HepG2 (cell line): ENCODE results near the gene PATZ1. TPM values are rescaled to one million over a fixed set of nuclear protein-coding genes. Genes with fewer than 3 reads are reported as not detected.

Source experiments
- FLYWCH1 ChIP-seq: sonication (generic); formaldehyde crosslinking; IDR thresholded peaks from 2 replicates; pipeline ENCODE4 v1.8.1; 2023; ENCODE audit warnings: mild to moderate bottlenecking, missing genetic modification reagents
- FOXM1 ChIP-seq: sonication (generic); formaldehyde crosslinking; IDR thresholded peaks from 2 replicates; pipeline ENCODE4 v1.5.0; 2020; ENCODE audit warnings: missing genetic modification reagents
- HNF4G ChIP-seq, 2 experiments: sonication (generic) in 1 of 2; formaldehyde crosslinking in 1 of 2; IDR thresholded peaks; 2 replicates each; pipeline versions ENCODE4 v1.4.0 to v1.6.1; 2011 to 2020; ENCODE audit warnings: borderline replicate concordance in 2 of 2, low read depth in 2 of 2, mild to moderate bottlenecking in 2 of 2, low read length in 1 of 2, missing genetic modification reagents in 1 of 2, moderate library complexity in 1 of 2
- IRF1 ChIP-seq: sonication (generic); formaldehyde crosslinking; IDR thresholded peaks from 2 replicates; pipeline ENCODE4 v1.4.0; 2020; ENCODE audit warnings: low read depth, mild to moderate bottlenecking, missing genetic modification reagents
- IRF2 ChIP-seq: IDR thresholded peaks from 2 replicates; pipeline ENCODE4 v1.6.1; 2018; ENCODE audit warnings: missing genetic modification reagents, missing compliant biosample characterization
- MAF1 ChIP-seq: sonication (generic); formaldehyde crosslinking; IDR thresholded peaks from 2 replicates; pipeline ENCODE4 v1.5.0; 2020; ENCODE audit warnings: missing genetic modification reagents, borderline replicate concordance
- MAZ ChIP-seq, 2 experiments: sonication (generic) in 1 of 2; formaldehyde crosslinking in 1 of 2; IDR thresholded peaks; 2 replicates each; pipeline versions ENCODE4 v1.5.0 to v1.6.1; 2012 to 2020; ENCODE audit warnings: low read depth in 2 of 2, mild to moderate bottlenecking in 2 of 2, borderline replicate concordance in 1 of 2, improper control_type of control experiment in 1 of 2, low read length in 1 of 2, missing genetic modification reagents in 1 of 2, moderate library complexity in 1 of 2
- PRMT3 ChIP-seq: sonication (generic); formaldehyde crosslinking; IDR thresholded peaks from 2 replicates; pipeline ENCODE4 v1.8.1; 2022; ENCODE audit warnings: low read depth, mild to moderate bottlenecking, moderate library complexity, missing genetic modification reagents, borderline replicate concordance
- SAFB2 ChIP-seq: sonication (generic); formaldehyde crosslinking; IDR thresholded peaks from 2 replicates; pipeline ENCODE4 v1.5.1; 2020; ENCODE audit warnings: missing genetic modification reagents, low read depth, mild to moderate bottlenecking, borderline replicate concordance
- SIX4 ChIP-seq: sonication (generic); formaldehyde crosslinking; IDR thresholded peaks from 2 replicates; pipeline ENCODE4 v1.4.0; 2020; ENCODE audit warnings: missing genetic modification reagents
- SMYD3 ChIP-seq: sonication (generic); formaldehyde crosslinking; IDR thresholded peaks from 2 replicates; pipeline ENCODE4 v1.8.1; 2023; ENCODE audit warnings: mild to moderate bottlenecking, missing genetic modification reagents
- SPEN ChIP-seq: sonication (generic); formaldehyde crosslinking; IDR thresholded peaks from 2 replicates; pipeline ENCODE4 v1.5.1; 2020; ENCODE audit warnings: low read depth, mild to moderate bottlenecking, missing genetic modification reagents
- YEATS4 ChIP-seq: sonication (generic); formaldehyde crosslinking; IDR thresholded peaks from 2 replicates; pipeline ENCODE4 v1.4.0; 2020; ENCODE audit warnings: missing genetic modification reagents, borderline replicate concordance
- ZFP36 ChIP-seq: fragments of 150-350 bp; IDR thresholded peaks from 2 replicates; pipeline ENCODE4 v1.6.1; 2018; ENCODE audit warnings: borderline replicate concordance, low read length, low read depth; ENCODE audit not compliant: partially characterized antibody
- ZNF12 ChIP-seq: sonication (generic); formaldehyde crosslinking; IDR thresholded peaks from 2 replicates; pipeline ENCODE4 v1.5.0; 2020; ENCODE audit warnings: missing genetic modification reagents
- ZNF557 ChIP-seq: sonication (generic); formaldehyde crosslinking; IDR thresholded peaks from 2 replicates; pipeline ENCODE4 v1.4.0; 2020; ENCODE audit warnings: missing genetic modification reagents
- ZSCAN21 ChIP-seq: sonication (generic); formaldehyde crosslinking; IDR thresholded peaks from 2 replicates; pipeline ENCODE4 v1.8.0; 2022; ENCODE audit warnings: mild to moderate bottlenecking, missing genetic modification reagents, moderate library complexity, borderline replicate concordance
- polyA plus RNA-seq, 8 experiments: library from polyadenylated mRNA; depleted of rRNA in 3 of 8; stranded (reverse) in 7 of 8; unstranded in 1 of 8; fragments of >200 nt; fragmentation: Illumina TruSeq in 4 of 8; extraction: Trizol in 4 of 8; gene quantifications; 2 replicates each; pipeline versions ENCODE4 v1.2.1 to v1.2.3, GENCODE V29; 2011 to 2016; ENCODE audit warnings: low read depth in 4 of 8, missing spikeins in 1 of 8, mixed read lengths in 1 of 8; ENCODE audit not compliant: insufficient read depth in 1 of 8
- total RNA-seq, 5 experiments: library from RNA; depleted of rRNA; stranded (reverse); fragments of >200 nt; fragmentation: Illumina TruSeq; extraction: Trizol; gene quantifications; 2 replicates each; pipeline ENCODE4 v1.2.3, GENCODE V29; 2016; ENCODE audit warnings: low read depth in 1 of 5
- TF ChIP-seq, protein P1 (sequence below): IDR thresholded peaks from 2 replicates; pipeline ENCODE4 v1.6.1; 2016; ENCODE audit warnings: low read depth
- TF ChIP-seq, protein P2 (sequence below): IDR thresholded peaks from 2 replicates; pipeline ENCODE4 v1.4.0; 2020; ENCODE audit warnings: mild to moderate bottlenecking, missing genetic modification reagents
- TF ChIP-seq, protein P3 (sequence below): sonication (generic); formaldehyde crosslinking; IDR thresholded peaks from 2 replicates; pipeline ENCODE4 v1.4.0; 2020; ENCODE audit warnings: missing genetic modification reagents

PATZ1 gene
- total and polyA plus RNA-seq, 2 of the 13 experiments (the other 11 are each of a cell fraction or from before 2014, with no cell fraction given) = 24.9 to 30.5 TPM

- TF ChIP-seq SIX4 (CRISPR knock-in tag) (no peak), MAZ (IDR thresholded peaks at IDR 0.05; ENCODE audit: borderline replicate concordance, low read depth, low read length) (no peak), MAZ (CRISPR knock-in tag; IDR thresholded peaks at IDR 0.05; ENCODE audit: low read depth) (no peak), ZNF557 (no peak), ZFP36 (no peak), IRF2 (CRISPR knock-in tag) (0 out of 2 replicates have a peak, but pooled peaks have one; percentile 17), FLYWCH1 (no peak), SAFB2 (CRISPR knock-in tag) (no peak), HNF4G (IDR thresholded peaks at IDR 0.05; ENCODE audit: borderline replicate concordance, low read depth, low read length) (no peak), HNF4G (CRISPR knock-in tag; IDR thresholded peaks at IDR 0.05; ENCODE audit: borderline replicate concordance, low read depth) (no peak), ZSCAN21 (CRISPR knock-in tag) (no peak), SMYD3 (CRISPR knock-in tag) (no peak), MAF1 (CRISPR knock-in tag) (no peak), PRMT3 (CRISPR knock-in tag) (no peak), SPEN (peak; percentile 17; the same call in 1 of the 2 replicates), ZNF12 (CRISPR knock-in tag) (no peak), IRF1 (no peak), YEATS4 (CRISPR knock-in tag) (no peak), FOXM1 (CRISPR knock-in tag) (no peak)
- TF ChIP-seq, protein P1, sequence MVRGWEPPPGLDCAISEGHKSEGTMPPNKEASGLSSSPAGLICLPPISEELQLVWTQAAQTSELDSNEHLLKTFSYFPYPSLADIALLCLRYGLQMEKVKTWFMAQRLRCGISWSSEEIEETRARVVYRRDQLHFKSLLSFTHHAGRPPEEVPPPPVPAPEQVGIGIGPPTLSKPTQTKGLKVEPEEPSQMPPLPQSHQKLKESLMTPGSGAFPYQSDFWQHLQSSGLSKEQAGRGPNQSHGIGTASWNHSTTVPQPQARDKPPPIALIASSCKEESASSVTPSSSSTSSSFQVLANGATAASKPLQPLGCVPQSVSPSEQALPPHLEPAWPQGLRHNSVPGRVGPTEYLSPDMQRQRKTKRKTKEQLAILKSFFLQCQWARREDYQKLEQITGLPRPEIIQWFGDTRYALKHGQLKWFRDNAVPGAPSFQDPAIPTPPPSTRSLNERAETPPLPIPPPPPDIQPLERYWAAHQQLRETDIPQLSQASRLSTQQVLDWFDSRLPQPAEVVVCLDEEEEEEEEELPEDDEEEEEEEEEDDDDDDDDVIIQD (CRISPR knock-in tag) = no peak
- TF ChIP-seq, protein P2, sequence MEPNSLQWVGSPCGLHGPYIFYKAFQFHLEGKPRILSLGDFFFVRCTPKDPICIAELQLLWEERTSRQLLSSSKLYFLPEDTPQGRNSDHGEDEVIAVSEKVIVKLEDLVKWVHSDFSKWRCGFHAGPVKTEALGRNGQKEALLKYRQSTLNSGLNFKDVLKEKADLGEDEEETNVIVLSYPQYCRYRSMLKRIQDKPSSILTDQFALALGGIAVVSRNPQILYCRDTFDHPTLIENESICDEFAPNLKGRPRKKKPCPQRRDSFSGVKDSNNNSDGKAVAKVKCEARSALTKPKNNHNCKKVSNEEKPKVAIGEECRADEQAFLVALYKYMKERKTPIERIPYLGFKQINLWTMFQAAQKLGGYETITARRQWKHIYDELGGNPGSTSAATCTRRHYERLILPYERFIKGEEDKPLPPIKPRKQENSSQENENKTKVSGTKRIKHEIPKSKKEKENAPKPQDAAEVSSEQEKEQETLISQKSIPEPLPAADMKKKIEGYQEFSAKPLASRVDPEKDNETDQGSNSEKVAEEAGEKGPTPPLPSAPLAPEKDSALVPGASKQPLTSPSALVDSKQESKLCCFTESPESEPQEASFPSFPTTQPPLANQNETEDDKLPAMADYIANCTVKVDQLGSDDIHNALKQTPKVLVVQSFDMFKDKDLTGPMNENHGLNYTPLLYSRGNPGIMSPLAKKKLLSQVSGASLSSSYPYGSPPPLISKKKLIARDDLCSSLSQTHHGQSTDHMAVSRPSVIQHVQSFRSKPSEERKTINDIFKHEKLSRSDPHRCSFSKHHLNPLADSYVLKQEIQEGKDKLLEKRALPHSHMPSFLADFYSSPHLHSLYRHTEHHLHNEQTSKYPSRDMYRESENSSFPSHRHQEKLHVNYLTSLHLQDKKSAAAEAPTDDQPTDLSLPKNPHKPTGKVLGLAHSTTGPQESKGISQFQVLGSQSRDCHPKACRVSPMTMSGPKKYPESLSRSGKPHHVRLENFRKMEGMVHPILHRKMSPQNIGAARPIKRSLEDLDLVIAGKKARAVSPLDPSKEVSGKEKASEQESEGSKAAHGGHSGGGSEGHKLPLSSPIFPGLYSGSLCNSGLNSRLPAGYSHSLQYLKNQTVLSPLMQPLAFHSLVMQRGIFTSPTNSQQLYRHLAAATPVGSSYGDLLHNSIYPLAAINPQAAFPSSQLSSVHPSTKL (CRISPR knock-in tag) = no peak; the same call in 1 of the 2 replicates
- TF ChIP-seq, protein P3, sequence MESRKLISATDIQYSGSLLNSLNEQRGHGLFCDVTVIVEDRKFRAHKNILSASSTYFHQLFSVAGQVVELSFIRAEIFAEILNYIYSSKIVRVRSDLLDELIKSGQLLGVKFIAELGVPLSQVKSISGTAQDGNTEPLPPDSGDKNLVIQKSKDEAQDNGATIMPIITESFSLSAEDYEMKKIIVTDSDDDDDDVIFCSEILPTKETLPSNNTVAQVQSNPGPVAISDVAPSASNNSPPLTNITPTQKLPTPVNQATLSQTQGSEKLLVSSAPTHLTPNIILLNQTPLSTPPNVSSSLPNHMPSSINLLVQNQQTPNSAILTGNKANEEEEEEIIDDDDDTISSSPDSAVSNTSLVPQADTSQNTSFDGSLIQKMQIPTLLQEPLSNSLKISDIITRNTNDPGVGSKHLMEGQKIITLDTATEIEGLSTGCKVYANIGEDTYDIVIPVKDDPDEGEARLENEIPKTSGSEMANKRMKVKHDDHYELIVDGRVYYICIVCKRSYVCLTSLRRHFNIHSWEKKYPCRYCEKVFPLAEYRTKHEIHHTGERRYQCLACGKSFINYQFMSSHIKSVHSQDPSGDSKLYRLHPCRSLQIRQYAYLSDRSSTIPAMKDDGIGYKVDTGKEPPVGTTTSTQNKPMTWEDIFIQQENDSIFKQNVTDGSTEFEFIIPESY = no peak
Measured at GRCh38 chr22:31347251-31348008, 1.3 kb upstream of the PATZ1 start (continued).
